NCI-H345 treated with DMSO at 0.1 percent for 48 hours (cell line): ENCODE measurements around the gene KDM4C.
"Not testable (repeated sequence)": the region's sequence is repeated elsewhere in the genome, so short reads cannot be mapped to it uniquely, and the experiment has no call there.

ENCODE experiments used
- DNase-seq: peaks from one replicate; lab custom pipeline; 2025; ENCODE audit not compliant: unreplicated experiment; lab: John Stamatoyannopoulos, UW

Gene KDM4C

GRCh38 chr9:7161469-7161868 is 403.7 kb downstream of the KDM4C start:
- DNase-seq, result no peak

DNA sequence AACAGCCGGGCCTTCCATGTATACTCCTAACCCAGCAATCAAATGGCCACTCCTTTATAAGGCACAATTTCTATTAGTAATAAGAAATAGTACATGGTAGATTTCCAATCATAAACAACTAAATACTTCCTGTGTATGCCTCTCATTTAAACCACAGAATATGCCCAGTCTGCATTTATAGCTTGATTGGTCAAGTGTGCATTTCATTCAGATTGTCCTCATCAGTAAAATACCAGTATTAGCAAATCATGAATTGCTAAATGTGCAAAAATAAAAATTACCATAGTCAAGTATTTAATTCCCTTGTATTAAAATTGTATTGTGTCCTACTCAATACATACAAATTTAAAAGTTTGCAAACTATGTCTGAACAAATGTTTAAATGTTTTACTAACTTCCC is 406.2 kb downstream of the KDM4C start:
- no peak for DNase-seq

GRCh38 chr9:7164440-7165330 is 406.9 kb downstream of the KDM4C start:
- no peak for DNase-seq

GRCh38 chr9:7165331-7165975 is 407.7 kb downstream of the KDM4C start:
- no peak for DNase-seq

- no peak for DNase-seq
Measured at GRCh38 chr9:7166074-7166473, 408.3 kb downstream of the KDM4C start.

DNA sequence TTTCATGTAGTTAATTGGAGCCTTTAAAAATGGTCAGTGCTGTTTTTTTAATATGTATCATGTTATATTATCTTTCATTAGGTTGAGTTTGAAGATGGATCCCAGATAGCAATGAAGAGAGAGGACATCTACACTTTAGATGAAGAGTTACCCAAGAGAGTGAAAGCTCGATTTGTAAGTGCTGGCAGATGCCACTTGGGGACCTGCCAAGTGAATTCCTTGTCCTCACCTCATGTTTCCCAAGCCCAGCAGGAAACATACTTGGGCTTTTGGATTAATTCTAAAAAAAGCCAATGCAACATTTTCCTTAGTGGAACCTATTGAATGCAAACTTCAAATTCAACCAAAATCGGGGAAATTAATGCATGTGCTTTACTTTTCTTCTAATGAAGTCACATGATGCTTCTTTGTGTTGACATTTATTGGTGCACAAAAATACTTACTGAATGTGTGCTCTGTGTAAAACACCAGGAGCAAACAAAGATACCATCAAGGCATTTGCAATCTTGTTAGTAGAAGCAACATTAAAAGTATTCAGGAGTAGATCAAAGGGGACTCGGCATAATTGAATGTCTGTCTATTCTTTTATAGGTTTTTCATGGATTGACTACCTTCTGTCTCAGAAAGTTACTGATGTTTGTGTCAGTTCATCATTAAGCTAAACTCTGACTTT is 412.1 kb downstream of the KDM4C start:
- DNase-seq, result no peak

DNA sequence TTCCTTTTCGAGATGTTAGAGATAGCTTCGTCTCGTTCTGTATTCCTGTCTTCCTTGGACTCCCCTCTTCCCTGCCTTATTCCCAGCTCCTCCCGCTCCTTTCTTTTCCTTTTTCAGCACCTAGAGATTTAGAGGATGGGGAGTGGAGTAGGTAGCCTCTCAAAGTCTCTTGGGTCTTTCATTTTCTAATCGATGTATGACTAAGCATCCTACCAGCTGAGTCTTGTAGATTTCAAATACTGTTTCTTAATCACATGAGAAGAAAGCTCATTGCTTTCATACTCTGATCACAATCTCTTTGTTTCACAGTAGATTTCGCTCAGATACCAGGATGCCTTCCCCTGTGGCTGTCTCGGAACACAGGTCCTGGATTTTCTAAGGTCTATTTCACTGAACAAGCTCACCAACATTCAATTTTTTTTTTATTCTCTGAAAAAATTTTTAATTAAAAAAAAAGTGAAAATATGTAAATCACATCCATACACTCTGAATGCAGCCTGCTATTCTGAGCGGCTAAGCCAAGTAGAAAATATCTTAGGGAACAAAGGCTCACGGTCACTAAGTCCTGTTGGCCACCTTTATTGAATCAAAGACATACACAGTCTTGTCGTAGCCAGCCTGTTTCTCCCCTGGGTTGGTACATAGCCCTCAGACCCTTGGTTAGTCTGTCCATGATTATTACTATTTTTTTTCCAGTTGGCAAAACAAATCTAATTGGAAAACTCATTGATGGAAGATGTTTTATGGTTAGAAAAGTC is 413.8 kb downstream of the KDM4C start:
- DNase-seq, result no peak

DNA sequence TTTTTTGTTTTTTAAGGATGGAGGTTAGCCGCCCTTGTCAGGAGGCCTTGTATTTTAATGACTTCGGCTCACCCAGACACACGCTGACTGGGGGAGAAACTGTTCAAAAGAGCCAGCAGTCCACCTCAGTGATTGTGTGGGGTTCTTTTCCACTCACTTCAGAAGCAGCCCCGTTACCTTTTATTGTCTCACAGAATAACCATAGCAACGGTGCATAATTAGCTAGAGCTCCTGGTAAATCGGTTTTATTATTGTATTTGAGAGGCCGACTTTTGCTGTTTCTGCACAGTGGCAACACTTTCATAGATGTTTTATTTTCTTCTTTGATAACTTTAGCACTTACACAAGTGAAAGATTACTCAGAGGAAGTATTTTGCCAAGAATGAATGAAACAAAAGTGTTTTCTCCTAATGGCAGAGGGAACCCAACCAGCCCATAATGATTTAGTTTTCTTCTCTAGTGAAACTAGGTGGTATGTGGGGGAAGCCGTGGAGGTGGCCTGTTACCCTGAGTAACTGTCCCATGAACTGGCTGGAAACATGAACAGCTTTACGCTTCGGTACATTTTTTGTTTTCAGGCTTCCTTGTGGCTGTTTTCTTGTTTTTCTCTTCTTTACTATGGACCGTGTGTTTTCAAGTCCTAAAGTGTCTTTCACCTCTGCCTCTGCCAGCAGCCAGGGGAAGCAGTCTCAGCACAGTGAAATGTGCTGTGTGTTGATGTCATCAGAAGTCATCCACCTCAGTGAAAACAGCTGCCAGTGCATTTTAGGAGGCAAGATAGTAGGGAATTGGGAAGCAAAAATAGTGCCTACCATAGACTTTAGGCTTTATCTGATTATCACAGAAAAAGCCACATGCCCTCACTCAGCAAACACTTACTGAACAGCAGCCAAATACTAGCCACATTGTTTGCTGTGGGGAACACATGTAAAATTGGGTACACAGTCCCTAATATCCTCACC is 414.7 kb downstream of the KDM4C start:
- DNase-seq, result no peak

GRCh38 chr9:7173139-7173538 is 415.4 kb downstream of the KDM4C start:
- DNase-seq, result no peak

DNA sequence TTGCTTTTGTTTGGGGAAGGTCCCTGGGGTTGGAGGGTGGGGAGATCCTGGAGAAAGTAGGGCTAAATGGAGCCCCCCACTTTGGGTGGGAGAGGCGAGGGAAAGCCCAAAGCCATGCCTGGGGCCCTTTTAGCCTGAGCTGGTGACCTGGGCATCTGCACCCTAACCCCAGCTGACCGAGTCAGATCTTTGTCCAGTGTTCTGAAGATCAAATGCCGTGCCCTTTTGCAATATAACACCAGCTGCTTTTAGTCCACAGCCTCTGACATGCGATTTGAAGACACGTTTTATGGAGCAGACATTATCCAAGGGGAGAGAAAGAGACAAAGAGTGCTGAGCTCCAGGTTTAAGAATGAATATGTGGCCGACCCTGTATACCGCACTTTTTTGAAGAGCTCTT is 416.5 kb downstream of the KDM4C start:
- no peak for DNase-seq

- DNase-seq, result no peak
Measured at GRCh38 chr9:7174884-7175283, 417.1 kb downstream of the KDM4C start.

- no peak for DNase-seq
Measured at GRCh38 chr9:7176561-7176960, 418.8 kb downstream of the KDM4C start.

- DNase-seq, result no peak
Measured at GRCh38 chr9:7177383-7177782, 419.6 kb downstream of the KDM4C start.

DNA sequence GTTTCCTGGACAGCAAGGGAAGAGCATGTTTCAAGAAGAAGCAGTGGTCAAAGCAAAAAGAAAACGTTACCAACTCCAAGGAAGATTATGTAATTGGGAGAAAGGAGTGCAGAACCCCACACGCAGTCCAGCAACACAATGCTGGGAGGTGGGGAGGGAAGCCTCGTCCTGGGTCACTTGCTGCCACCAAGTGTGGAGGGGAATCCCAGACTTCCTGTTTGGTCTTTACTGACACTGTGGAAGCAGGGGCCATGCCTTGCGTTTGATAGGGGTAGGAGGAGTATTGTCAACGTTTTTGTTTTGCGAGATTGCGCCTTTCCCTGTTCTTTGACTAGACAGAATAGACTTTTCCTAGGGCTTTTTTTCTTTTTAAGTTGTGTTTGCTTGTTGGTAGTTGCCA is 421.0 kb downstream of the KDM4C start:
- DNase-seq, result no peak

DNA sequence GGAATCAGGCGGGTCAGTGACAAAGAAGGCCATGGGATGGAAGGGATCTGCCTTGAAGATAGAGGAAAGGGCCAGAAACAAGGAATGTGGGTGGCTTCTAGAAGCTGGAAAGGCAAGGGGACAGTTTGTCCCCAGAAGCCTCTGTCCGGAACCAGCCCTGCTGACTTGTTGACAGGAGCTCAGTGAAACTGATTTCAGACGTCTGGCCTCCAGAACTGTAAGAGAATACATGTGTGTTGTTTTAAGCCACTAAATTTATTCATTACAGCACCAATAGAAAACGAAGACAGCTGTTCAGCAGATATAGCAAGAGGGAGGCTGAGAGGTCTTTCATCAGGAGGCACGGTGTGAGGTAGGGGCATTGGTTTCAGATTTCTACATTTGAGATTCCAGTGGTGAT is 422.5 kb downstream of the KDM4C start:
- no peak for DNase-seq

DNA sequence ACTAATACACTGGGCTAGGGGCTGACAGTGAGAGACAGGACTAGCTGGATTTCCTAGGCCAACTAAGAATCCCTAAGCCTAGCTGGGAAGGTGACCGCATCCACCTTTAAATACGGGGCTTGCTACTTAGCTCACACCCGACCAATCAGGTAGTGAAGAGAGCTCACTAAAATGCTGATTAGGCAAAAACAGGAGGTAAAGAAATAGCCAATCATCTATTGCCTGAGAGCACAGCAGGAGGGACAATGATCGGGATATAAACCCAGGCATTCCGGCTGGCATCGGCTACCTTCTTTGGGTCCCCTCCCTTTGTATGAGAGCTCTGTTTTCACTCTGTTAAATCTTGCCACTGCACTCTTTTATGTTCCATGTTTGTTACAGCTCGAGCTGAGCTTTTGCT is 425.4 kb downstream of the KDM4C start:
- DNase-seq, result not testable (repeated sequence)

DNA sequence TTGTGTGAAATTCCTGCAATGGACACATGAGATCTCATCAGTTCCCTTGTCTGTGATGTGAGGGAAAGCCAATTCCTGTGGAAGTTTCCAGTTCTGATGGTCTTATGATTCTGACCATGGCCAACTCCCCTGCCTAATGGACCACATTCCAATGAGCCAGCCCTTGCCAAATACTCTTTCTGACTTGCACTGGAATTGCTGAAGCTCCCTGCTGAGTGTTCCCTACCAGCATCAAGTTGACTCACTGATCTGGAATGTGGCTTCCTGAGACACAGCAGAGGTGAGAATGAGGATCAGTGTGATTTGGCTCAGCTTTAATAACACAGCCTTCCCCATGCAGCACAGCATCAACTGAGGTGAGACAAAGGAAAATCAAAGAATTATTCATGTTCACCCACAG is 427.8 kb downstream of the KDM4C start:
- no peak for DNase-seq

DNA sequence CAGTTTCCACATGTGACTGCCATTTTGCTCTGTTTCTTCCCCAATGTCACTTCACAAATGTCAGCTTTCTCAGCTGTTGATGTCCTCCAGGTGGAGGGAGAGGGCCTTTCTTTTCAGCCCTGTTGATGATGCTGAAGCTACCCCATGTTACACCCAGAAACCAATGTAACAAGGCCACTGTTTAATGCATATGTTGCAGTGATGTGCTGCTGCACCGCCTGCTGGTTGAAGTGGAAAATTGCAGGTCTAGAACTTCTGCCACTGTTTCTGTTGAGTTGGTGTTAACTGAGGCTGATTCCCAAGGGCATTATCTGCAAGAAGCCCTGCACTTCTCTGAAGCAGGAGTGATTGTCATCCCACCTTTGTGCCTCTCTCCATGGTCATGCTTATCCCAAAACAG is 428.4 kb downstream of the KDM4C start:
- DNase-seq, result no peak

GRCh38 chr9:7192266-7192665 is 434.5 kb downstream of the KDM4C start:
- DNase-seq, result no peak

DNA sequence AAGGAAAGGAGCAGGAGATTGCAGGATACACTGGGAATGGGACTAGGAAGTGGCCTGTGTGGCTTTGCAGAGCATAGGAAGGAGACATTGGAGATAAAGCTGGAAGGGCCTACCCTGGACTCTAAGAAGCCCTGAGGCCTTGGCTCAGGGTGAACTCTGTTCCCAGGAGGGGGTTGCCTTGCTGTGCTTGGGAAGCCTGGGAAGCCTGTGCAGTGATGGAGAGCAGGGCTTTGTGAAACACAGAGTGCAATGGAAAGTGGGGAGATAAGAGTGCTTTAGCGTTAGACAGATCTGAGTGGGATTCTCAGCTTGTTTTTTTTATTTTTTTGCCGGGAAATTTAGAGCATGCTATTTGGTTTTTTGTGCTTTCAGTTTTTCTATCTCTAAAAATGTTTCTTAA is 437.8 kb downstream of the KDM4C start:
- no peak for DNase-seq
